GM19193 (cell line): ENCODE data around the gene DCXR.

ENCODE experiments used
- POLR2A ChIP-seq: IDR thresholded peaks from 4 replicates; pipeline ENCODE4 v1.6.1; 2011; ENCODE audit not compliant: insufficient read depth, insufficient read length; ENCODE audit errors: extremely low read depth

DCXR gene

GRCh38 chr17:82053556-82054263, 16.2 kb upstream of the DCXR start:
- TF ChIP-seq POLR2A = no peak

- TF ChIP-seq POLR2A = no peak
Observed at GRCh38 chr17:82053130-82053529, 15.6 kb upstream of the DCXR start.

GRCh38 chr17:82052638-82053059, 15.2 kb upstream of the DCXR start:
- TF ChIP-seq POLR2A = no peak

GRCh38 chr17:82051776-82052637, 14.5 kb upstream of the DCXR start, which contains the start of the genes GPS1 and RFNG:
Gene GPS1, plus strand, starts transcription at chr17:82051898. Its CDS starts 34 bp downstream, at chr17:82051932.
Gene RFNG, minus strand, starts transcription at chr17:82051811. Its CDS starts 45 bp downstream, at chr17:82051766.
- TF ChIP-seq POLR2A = peak; percentile 52

- no peak for TF ChIP-seq POLR2A
Observed at GRCh38 chr17:82050761-82051641, 13.5 kb upstream of the DCXR start.

- TF ChIP-seq POLR2A = no peak
Observed at GRCh38 chr17:82050152-82050760, 12.8 kb upstream of the DCXR start.

- TF ChIP-seq POLR2A = no peak
Observed at GRCh38 chr17:82049521-82049971, 12.0 kb upstream of the DCXR start.

- no peak for TF ChIP-seq POLR2A
Observed at GRCh38 chr17:82049106-82049505, 11.6 kb upstream of the DCXR start.

GRCh38 chr17:82048571-82048971, 11.1 kb upstream of the DCXR start:
- no peak for TF ChIP-seq POLR2A

GRCh38 chr17:82047914-82048570, 10.5 kb upstream of the DCXR start:
- no peak for TF ChIP-seq POLR2A

GRCh38 chr17:82047379-82047778, 9.9 kb upstream of the DCXR start:
- TF ChIP-seq POLR2A = no peak

- no peak for TF ChIP-seq POLR2A
Observed at GRCh38 chr17:82046903-82047302, 9.4 kb upstream of the DCXR start.

- TF ChIP-seq POLR2A = no peak
Observed at GRCh38 chr17:82045936-82046484, 8.5 kb upstream of the DCXR start.
